Left forelimb (tissue), 1 donor: ENCODE results near the gene DCAKD.

Source experiments
- DNase-seq: peaks from one replicate; pipeline ENCODE4 v3.0.0-alpha.2; 2018; ENCODE audit warnings: low spot score

The DCAKD gene

GRCh38 chr17:45030733-45031132 lies 20.7 kb downstream of the DCAKD start:
- DNase-seq = no peak

DNA sequence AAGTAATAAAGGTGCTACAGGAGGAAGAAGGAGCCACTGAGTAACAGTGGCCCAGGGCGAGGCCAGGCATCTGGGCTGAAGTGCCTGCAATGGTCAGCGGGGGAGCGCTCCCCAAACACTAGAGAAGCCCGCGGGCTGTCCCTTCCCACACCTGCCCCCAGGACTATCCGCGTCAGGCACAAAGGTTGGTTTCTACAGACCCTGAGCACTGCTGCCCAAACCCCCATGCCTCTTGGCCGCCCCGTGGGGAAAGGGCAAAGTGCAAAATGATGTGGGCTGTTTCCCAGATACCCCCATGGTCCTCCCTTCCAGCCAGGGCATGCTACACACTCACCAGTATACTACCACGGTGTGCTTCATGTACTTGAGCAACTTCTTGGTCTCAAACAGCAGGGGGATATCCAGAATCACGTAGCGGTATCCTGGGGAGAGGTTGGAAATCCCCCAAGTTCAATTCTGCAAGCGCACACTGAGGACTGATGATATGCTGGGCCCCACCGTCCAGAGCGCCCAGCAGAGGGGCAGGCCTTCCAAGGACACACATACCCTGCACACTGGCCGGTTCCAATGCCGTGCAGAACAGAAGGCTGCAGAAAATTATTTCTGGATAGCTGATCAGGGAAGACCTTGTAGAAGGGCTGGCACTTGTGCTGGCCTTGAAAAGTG lies 21.5 kb downstream of the DCAKD start:
- peak; percentile 38 for DNase-seq

DNA sequence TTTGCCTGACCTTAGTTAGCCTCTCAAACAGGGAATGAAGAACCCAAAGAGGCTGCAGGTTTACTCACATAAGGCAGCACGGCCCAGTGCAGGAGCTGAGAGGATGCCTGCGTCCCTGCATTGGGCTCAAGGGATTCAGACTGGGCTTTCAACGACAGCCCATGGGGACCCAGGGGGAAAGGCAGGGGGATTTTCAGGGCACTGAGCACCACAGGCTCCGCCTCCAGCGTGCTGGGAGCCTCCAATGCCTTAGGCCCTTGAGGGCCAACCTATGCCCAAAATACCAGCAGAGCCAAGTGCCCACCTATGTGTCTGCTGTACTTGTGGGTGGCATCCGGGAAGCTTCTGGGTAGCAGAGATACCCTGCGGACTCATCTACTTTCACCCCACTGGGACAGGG lies 22.3 kb downstream of the DCAKD start:
- DNase-seq = no peak

GRCh38 chr17:45022655-45023339 lies 28.6 kb downstream of the DCAKD start:
- DNase-seq = no peak

DNA sequence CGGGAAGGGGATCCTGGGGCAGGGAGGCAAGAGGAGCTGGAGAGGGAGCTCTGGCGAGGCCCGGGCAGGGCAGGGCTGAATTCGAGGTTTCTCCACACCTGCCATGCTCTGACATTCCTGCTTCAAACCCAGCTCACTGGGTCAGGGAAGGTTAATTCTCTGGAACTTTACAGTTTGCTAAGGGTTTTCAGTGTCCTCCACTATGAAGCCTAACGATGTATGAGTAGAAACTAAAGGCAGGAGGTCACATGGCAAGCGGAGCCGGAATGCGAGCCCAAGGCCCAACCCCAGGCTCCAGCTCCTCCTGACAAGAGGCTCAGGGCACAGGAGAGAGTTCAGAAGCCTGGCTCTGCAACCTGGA lies 29.2 kb downstream of the DCAKD start:
- DNase-seq = no peak

GRCh38 chr17:45021607-45022287 lies 29.7 kb downstream of the DCAKD start:
- peak; percentile 80 for DNase-seq

GRCh38 chr17:45020354-45021138 lies 30.9 kb downstream of the DCAKD start:
- no peak for DNase-seq

- peak; percentile 73 for DNase-seq
Measured at GRCh38 chr17:45018848-45019711, 32.4 kb downstream of the DCAKD start.

DNA sequence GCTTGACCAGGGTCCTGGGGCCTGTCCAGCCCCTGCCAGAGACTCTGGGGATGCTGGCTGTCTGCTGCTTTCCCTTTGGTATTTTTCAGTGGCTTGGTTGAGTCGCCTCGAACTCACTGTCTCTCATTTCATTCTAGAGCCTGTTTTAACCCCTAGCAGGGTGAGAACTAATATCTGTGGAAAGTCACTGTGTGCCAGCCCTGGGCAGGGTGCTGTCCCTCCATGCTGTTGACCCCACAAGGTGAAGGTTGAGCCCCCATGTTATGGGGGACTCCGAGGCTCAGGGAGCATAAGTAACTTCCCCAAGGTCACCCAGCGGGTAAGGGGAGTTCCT lies 33.0 kb downstream of the DCAKD start:
- DNase-seq = no peak

GRCh38 chr17:45016823-45017222 lies 34.6 kb downstream of the DCAKD start:
- DNase-seq = no peak

- DNase-seq = no peak
Measured at GRCh38 chr17:45016237-45016636, 35.2 kb downstream of the DCAKD start.

- no peak for DNase-seq
Measured at GRCh38 chr17:45013021-45013997, 38.1 kb downstream of the DCAKD start.

- DNase-seq = no peak
Measured at GRCh38 chr17:45011767-45012166, 39.7 kb downstream of the DCAKD start.

- no peak for DNase-seq
Measured at GRCh38 chr17:45009676-45010467, 41.6 kb downstream of the DCAKD start.

DNA sequence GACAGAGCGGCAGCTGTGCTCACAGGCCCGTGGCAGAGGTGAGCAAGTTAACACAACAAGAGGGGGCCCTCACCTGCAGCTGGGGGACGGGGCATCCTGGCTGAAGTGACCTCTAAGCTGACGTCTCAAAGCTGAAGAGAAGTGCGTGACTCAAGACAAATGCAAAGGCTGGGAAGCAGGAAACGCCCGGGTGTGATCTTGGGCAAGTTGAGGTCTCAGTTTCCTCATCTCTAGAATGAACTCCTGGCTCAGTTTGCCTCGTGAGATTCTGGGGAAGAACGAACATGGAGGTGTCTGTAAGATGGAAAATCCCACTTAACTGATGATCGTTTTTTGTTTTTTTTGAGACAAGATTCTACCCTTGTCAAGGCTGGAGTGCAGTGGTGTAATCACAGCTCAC lies 43.2 kb downstream of the DCAKD start:
- no peak for DNase-seq

- no peak for DNase-seq
Measured at GRCh38 chr17:45006927-45007461, 44.4 kb downstream of the DCAKD start.

- no peak for DNase-seq
Measured at GRCh38 chr17:45005700-45006099, 45.7 kb downstream of the DCAKD start.

- DNase-seq = no peak
Measured at GRCh38 chr17:45004388-45004787, 47.0 kb downstream of the DCAKD start.

- DNase-seq = no peak
Measured at GRCh38 chr17:45003877-45004276, 47.6 kb downstream of the DCAKD start.
